GM21390 (cell line): Measurements from ENCODE around the gene TBCD.

Source experiments
- ATAC-seq: cut with Tn5 transposase; IDR thresholded peaks from one replicate; pipeline ENCODE4 v1.9.1; 2021; ENCODE audit not compliant: unreplicated experiment

Gene TBCD

GRCh38 chr17:82808921-82809905 is 57.3 kb downstream of the TBCD start:
- ATAC-seq, result no peak

- ATAC-seq, result no peak
Observed at GRCh38 chr17:82810644-82811430, 59.0 kb downstream of the TBCD start.

DNA sequence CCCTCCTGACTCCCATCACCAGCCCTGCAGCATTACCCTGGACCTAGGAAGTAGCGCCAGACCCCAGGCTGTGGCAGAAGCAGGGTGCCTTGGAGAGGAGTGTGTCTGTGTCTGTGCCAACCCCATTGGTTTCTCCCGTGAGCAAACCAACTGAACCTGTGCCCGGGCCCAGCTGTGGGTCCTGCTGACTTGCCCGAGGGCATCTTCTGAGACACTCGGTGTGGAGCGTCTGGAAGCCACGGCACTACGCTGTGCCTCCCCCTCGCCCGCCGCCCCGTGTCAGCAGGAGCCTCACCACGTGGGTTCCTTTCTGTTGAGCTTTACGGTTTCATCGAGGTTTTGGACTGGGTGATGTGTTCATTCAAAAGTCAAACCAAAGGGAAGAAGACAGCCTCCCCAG is 60.2 kb downstream of the TBCD start:
- ATAC-seq, result no peak

GRCh38 chr17:82812601-82813000 is 60.7 kb downstream of the TBCD start:
- no peak for ATAC-seq

DNA sequence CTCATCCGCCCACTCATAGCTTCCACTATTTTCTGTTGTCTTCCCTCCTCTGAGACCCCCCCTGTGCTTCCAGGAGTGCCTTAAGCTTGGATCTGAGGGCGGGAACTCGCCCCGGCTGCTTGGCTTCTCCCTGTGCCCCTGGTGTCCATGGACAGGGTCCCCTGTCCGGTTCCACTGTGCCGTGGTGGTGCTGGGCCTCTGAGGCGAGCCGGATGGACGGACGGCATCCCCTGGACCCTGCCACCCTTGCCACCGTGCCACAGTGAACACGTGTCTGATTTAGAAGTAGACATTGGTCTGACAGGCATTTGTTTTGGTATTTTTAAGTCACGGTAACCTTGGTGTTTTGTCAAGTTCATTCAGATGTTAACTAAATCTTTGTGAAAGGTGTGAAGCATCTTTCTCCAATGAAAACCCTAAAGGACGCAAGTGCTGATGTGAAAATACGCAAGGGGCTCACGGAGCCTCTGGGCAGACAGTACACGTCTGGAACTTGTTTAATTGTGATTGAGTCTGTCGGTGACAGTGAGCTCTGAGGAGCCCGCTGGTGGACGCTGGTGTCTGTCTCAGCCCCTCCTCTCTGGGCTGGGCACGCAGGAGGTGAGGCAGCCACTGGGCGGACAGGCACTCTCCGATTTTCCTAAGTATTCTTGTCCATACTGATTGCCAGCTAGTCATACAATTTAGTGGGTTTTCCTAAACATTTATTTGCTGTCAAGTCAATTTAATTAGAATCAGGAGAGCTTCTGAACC is 61.6 kb downstream of the TBCD start:
- ATAC-seq, result no peak

DNA sequence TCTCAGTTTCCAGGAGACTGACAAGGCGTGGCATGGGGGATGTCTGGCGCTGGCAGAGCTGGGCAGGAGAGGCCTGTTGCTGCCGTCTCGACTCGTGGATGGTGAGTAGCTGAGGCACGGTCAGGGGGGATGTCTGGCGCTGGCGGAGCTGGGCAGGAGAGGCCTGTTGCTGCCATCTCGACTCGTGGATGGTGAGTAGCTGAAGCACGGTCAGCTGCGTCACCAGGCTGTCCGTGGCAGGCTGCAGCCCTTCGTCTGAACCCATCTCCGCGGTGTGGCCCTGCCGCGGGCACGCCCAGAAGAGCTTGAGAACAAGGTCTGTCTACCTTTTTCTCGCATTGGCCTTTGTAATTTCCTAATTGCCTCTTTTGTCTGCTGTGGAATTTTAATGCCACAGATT is 63.0 kb downstream of the TBCD start:
- no peak for ATAC-seq

DNA sequence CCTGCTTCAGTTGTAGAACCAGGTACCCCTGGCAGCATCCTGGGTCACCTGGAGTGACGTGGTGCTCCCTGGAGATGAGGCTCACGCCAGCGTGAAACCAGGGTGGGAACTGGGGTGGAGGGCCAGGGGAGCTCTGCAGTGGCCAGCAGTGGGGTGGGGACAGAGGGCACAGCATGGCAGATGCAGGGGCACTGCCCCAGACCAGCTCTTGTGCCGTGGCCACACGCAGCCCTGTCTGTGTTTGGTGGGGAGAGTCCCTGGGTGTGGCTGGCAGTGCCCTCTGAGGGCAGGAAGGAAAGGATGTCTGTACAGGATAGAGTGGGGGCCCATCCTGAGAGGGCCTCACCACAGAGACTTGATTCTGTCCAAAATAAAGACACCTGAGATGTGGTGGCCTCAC is 63.5 kb downstream of the TBCD start:
- ATAC-seq, result no peak

DNA sequence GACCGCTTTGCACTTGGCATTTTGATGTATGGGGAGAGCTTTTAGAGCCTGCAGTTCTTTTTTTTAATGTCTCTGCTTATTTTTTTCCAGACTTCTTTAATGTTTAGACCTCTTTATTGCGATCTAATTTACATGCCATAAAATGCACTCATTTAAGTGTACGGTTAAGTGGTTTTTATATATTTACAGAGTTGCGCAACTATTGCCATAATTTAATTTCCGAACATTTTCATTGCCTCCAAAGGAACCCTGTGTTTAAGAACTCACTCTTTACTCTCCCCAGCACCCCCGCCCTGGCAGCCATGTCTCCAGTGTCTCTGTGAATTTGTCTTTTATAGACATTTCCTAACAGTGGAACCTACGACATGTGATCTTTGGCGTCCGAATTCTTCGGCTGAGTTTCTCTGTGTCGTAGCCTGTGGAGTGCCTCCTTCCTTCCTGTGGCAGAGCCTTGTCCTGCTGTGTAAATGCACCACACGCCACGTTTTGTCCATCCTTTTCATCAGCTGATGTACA is 64.0 kb downstream of the TBCD start:
- no peak for ATAC-seq

GRCh38 chr17:82816358-82816757 is 64.5 kb downstream of the TBCD start:
- no peak for ATAC-seq

DNA sequence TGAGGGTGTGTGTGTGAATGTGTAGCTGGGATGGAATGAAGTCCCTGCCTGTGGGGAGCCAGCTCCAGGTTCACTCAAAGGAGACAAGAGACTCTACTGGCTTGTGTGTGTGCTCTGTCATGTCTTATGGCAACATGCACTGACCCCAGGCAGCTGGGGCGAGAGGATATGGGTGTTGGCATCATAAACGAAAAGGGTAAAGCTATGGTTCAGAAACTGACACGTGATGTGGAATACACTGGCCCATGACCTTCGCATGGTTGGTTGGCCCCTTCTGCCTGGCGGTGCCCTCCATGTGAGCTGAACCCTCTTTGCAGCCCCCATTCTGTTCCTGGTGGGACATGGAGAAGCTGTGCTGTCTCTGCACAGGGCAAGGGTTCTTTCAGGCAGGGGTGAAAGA is 66.1 kb downstream of the TBCD start:
- ATAC-seq, result no peak

- ATAC-seq, result no peak
Observed at GRCh38 chr17:82820278-82821251, 68.7 kb downstream of the TBCD start.

DNA sequence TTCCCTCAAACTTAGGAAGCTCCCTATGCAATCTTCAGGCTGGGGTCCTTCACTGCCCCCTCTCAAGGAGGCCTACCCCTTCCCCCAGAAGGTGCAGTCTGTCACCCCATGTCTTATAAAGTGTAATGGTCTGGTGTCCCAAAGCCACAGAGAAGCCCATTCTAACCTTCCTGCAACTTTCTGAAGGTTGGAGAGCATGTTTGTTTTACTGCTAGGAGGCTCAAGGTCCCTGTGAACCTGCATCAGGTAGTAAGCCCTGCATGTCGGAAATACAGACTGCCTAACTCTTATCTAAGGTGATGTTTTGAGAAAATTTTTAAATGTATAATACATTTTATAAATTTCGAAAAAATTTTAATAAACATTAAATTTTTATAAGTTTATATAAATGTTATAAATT is 69.7 kb downstream of the TBCD start:
- ATAC-seq, result no peak

- ATAC-seq, result no peak
Observed at GRCh38 chr17:82822281-82822680, 70.4 kb downstream of the TBCD start.

DNA sequence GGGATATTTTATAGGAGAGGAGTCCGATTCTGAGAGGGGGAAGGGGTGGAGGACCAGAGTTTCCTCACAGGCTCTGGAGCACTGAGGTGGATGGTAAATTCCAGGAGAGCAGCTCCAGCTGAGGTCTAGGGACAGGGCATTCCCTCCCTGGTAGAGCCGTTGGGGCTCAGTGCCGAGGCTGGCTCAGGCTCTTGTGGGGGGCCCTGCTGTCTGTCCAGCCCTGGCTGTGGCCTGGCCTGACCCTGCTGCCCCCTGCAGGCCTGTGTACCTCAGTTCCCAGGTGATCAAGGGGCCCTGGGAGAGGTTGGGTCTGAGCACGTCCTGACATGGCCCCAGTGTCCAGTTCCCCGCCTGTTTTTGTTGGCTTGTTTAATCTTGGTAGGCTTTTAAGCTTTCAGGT is 71.1 kb downstream of the TBCD start:
- no peak for ATAC-seq

- no peak for ATAC-seq
Observed at GRCh38 chr17:82825540-82826124, 73.8 kb downstream of the TBCD start.

DNA sequence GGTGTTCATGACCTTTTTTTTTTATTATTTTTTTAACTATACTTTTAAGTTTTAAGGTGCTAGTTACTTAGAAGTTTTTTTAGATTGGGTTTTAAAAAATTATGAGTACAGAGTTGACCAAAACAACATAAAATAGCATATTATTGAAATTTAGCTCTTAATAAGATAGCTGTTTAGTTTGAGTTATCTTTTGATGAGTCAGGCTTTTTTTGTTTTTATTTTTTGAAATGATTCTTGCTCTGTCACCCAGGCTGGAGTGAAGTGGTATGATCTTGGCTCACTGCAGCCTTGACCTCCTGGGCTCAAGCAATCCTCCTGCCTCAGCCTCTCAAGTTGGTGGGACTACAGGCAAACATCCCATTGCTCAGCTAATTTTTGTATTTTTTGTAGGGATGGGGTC is 74.3 kb downstream of the TBCD start:
- ATAC-seq, result no peak

- no peak for ATAC-seq
Observed at GRCh38 chr17:82826956-82827355, 75.1 kb downstream of the TBCD start.

DNA sequence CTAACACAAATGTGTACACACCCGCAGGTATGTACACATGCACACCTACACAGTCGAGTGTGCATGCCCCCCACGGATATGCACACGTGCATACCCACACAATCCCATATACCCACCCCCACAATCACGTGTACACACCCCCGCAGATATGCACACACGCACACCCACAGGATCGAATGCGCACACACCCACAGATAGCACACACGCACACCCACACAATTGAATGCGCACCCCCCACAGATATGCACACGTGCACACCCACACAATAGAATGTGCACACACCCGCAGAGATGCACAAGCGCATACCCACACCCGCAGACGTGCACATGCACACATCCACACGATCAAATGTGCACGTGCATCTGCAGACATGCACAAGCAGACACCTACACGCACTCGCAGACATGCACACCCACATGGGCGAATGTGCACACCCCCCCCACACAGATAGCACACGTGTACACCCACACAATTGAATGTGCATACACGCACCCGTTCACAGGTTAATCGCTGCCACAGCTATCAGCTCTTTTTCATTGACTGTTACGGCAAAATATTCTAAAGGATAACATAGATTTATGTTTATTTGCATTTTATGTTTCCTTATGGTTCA is 77.1 kb downstream of the TBCD start:
- no peak for ATAC-seq

- no peak for ATAC-seq
Observed at GRCh38 chr17:82830249-82830661, 78.4 kb downstream of the TBCD start.
